Measurements from ENCODE around the gene STIP1.

GRCh38 chr11:64243236-64243854 lies 57.4 kb downstream of the STIP1 start:
- TF ChIP-seq, protein P1, sequence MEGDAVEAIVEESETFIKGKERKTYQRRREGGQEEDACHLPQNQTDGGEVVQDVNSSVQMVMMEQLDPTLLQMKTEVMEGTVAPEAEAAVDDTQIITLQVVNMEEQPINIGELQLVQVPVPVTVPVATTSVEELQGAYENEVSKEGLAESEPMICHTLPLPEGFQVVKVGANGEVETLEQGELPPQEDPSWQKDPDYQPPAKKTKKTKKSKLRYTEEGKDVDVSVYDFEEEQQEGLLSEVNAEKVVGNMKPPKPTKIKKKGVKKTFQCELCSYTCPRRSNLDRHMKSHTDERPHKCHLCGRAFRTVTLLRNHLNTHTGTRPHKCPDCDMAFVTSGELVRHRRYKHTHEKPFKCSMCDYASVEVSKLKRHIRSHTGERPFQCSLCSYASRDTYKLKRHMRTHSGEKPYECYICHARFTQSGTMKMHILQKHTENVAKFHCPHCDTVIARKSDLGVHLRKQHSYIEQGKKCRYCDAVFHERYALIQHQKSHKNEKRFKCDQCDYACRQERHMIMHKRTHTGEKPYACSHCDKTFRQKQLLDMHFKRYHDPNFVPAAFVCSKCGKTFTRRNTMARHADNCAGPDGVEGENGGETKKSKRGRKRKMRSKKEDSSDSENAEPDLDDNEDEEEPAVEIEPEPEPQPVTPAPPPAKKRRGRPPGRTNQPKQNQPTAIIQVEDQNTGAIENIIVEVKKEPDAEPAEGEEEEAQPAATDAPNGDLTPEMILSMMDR (IDR thresholded peaks at IDR 0.05), result no peak
- TF ChIP-seq EP300 (IDR thresholded peaks at IDR 0.05) (no peak), POLR2A (IDR thresholded peaks at IDR 0.05) (no peak)

Data from tibial nerve (tissue), 4 donors.